ENCODE measurements around the gene LMO3.

LMO3 gene

DNA sequence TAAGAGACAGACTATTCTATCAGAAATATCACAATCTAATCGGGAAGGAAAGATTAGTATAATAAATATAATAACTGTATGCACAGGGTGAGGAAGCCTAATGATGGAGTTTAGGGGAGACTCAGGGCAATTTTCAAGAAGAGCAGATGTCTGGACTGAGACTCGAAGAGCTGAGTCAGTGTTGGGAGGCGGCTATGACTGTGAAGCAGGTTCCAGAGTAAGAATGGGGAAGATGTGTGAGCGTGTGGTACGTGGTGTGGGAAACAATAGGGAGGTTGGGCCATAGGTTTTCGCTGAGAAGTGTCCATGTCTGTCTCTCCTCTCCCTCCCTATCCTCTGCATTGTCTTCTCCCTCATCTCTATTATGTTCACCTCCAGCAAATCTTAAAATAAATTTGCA lies 85.6 kb downstream of the LMO3 start:
- Histone ChIP-seq H3K4me3 (ENCODE audit: low read length) (no peak overlapping the region), H3K36me3 (ENCODE audit: control insufficient read depth, insufficient read depth, low read length) (no peaks in the 10 kb centered on the region), H3K4me1 (ENCODE audit: control insufficient read depth, insufficient read depth, low read length) (no peaks in the 10 kb centered on the region), H3K9me3 (ENCODE audit: control insufficient read depth, insufficient read depth, low read length) (no peaks in the 10 kb centered on the region), H3K27me3 (ENCODE audit: control insufficient read depth, insufficient read depth, low read length) (no peaks in the 10 kb centered on the region), H3K27ac (ENCODE audit: low read length) (no peak overlapping the region)
- WGBS (ENCODE audit: insufficient coverage, insufficient read length): 100% methylated on average over 3 of the region's 6 CpGs
- DNase-seq (ENCODE audit: low read depth, low spot score): no peak

- H3K4me1 ChIP-seq (ENCODE audit: control insufficient read depth, insufficient read depth, low read length): no peaks in the 10 kb centered on the region
- no CpG with 5 or more reads among the region's 3 CpGs for WGBS (ENCODE audit: insufficient coverage, insufficient read length)
- no peaks in the 10 kb centered on the region for H3K36me3 ChIP-seq (ENCODE audit: control insufficient read depth, insufficient read depth, low read length)
- no peaks in the 10 kb centered on the region for H3K9me3 ChIP-seq (ENCODE audit: control insufficient read depth, insufficient read depth, low read length)
- no peak overlapping the region for H3K27ac ChIP-seq (ENCODE audit: low read length)
- H3K4me3 ChIP-seq (ENCODE audit: low read length): no peak overlapping the region
- DNase-seq (ENCODE audit: low read depth, low spot score): no peak
- no peaks in the 10 kb centered on the region for H3K27me3 ChIP-seq (ENCODE audit: control insufficient read depth, insufficient read depth, low read length)
These were observed 90.3 kb downstream of the LMO3 start for GRCh38 chr12:16515666-16516065.

- WGBS (ENCODE audit: insufficient coverage, insufficient read length): no CpG with 5 or more reads among the region's 15 CpGs
These were observed 92.7 kb downstream of the LMO3 start for GRCh38 chr12:16513231-16513630.

DNA sequence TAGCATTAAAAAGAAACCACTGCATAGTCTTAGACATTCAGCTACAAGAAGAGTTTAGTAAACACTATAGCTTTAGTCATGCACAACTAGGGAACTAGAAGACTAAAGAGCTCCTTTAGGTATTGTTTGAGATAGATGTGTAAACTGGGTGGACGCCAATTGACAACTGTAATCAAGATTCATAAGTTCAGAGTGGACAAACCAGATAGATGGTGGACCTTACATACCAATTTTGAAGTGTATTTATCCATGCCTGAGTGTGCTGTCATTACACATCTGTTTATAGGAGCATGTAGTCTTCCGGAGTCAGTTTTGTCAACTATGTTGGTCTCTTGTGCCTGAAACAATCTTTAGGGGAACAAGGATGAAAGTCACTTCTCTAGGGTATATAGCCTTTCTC lies 96.6 kb downstream of the LMO3 start:
- no CpG with 5 or more reads among the region's 2 CpGs for WGBS (ENCODE audit: insufficient coverage, insufficient read length)
- no peaks in the 10 kb centered on the region for H3K9me3 ChIP-seq (ENCODE audit: control insufficient read depth, insufficient read depth, low read length)
- H3K4me3 ChIP-seq (ENCODE audit: low read length): no peak overlapping the region
- no peaks in the 10 kb centered on the region for H3K27me3 ChIP-seq (ENCODE audit: control insufficient read depth, insufficient read depth, low read length)
- H3K36me3 ChIP-seq (ENCODE audit: control insufficient read depth, insufficient read depth, low read length): no peaks in the 10 kb centered on the region
- no peaks in the 10 kb centered on the region for H3K4me1 ChIP-seq (ENCODE audit: control insufficient read depth, insufficient read depth, low read length)
- DNase-seq (ENCODE audit: low read depth, low spot score): no peak
- no peak overlapping the region for H3K27ac ChIP-seq (ENCODE audit: low read length)

More at GRCh38 chr12:16513231-16513630, 92.7 kb downstream of the LMO3 start:
- Histone ChIP-seq H3K9me3 (ENCODE audit: control insufficient read depth, insufficient read depth, low read length) (no peaks in the 10 kb centered on the region), H3K27me3 (ENCODE audit: control insufficient read depth, insufficient read depth, low read length) (no peaks in the 10 kb centered on the region), H3K4me1 (ENCODE audit: control insufficient read depth, insufficient read depth, low read length) (no peaks in the 10 kb centered on the region), H3K4me3 (ENCODE audit: low read length) (no peak overlapping the region), H3K27ac (ENCODE audit: low read length) (no peak overlapping the region), H3K36me3 (ENCODE audit: control insufficient read depth, insufficient read depth, low read length) (no peaks in the 10 kb centered on the region)
- no peak for DNase-seq (ENCODE audit: low read depth, low spot score)

DNA sequence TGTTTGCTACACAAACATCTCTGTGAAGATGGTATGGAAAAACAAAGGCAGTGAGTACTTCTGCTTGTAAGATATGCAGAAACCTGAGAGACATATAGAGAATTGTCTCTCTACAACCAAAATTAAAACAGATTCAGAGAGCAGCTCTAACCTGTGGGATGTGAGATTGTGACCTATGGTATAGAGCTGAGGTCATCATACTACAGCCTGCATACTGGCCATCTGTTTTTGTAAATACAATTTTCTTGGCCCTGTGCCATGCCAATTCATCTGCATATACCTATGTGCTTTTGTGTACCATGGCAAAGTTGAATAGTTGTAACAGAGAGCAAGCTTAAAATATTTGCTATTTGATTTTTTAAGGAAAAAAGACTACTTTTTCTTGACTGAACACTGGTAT lies 99.6 kb downstream of the LMO3 start:
- DNase-seq (ENCODE audit: low read depth, low spot score): no peak
- no peak overlapping the region for H3K27ac ChIP-seq (ENCODE audit: low read length)
- H3K27me3 ChIP-seq (ENCODE audit: control insufficient read depth, insufficient read depth, low read length): no peaks in the 10 kb centered on the region

DNA sequence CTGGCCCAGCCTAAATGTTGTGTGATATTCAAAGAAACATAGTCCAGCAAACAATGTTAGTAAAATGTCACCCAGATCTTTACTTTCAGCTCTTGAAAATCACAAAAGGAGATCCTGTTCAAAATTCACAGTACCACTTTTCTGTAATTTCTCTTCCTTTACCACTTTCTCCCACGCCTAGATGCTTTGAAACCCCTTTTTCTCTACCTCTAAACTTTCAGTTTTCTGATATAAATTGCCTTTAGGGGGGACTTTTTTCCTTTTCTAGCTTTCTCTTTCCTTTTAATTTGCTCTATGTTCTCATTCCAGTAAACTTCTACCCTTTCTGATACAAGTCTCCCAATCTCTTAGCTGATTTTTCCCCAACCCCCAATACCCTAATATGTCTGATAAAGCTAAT lies 101.8 kb downstream of the LMO3 start:
- no peaks in the 10 kb centered on the region for H3K4me1 ChIP-seq (ENCODE audit: control insufficient read depth, insufficient read depth, low read length)
- H3K4me3 ChIP-seq (ENCODE audit: low read length): no peak overlapping the region
- no peaks in the 10 kb centered on the region for H3K27me3 ChIP-seq (ENCODE audit: control insufficient read depth, insufficient read depth, low read length)
- no peak overlapping the region for H3K27ac ChIP-seq (ENCODE audit: low read length)
- no peak for DNase-seq (ENCODE audit: low read depth, low spot score)
- 100% methylated on average over 1 of the region's 1 CpG for WGBS (ENCODE audit: insufficient coverage, insufficient read length)
- no peaks in the 10 kb centered on the region for H3K9me3 ChIP-seq (ENCODE audit: control insufficient read depth, insufficient read depth, low read length)
- no peaks in the 10 kb centered on the region for H3K36me3 ChIP-seq (ENCODE audit: control insufficient read depth, insufficient read depth, low read length)

More for the DNA sequence above, 99.6 kb downstream of the LMO3 start:
- Histone ChIP-seq H3K4me3 (ENCODE audit: low read length) (no peak overlapping the region), H3K36me3 (ENCODE audit: control insufficient read depth, insufficient read depth, low read length) (no peaks in the 10 kb centered on the region), H3K9me3 (ENCODE audit: control insufficient read depth, insufficient read depth, low read length) (no peaks in the 10 kb centered on the region), H3K4me1 (ENCODE audit: control insufficient read depth, insufficient read depth, low read length) (no peaks in the 10 kb centered on the region)

- Histone ChIP-seq H3K27ac (ENCODE audit: low read length) (no peak overlapping the region), H3K9me3 (ENCODE audit: control insufficient read depth, insufficient read depth, low read length) (no peaks in the 10 kb centered on the region), H3K4me1 (ENCODE audit: control insufficient read depth, insufficient read depth, low read length) (no peaks in the 10 kb centered on the region), H3K4me3 (ENCODE audit: low read length) (no peak overlapping the region), H3K27me3 (ENCODE audit: control insufficient read depth, insufficient read depth, low read length) (no peaks in the 10 kb centered on the region), H3K36me3 (ENCODE audit: control insufficient read depth, insufficient read depth, low read length) (no peaks in the 10 kb centered on the region)
- 100% methylated on average over 1 of the region's 7 CpGs for WGBS (ENCODE audit: insufficient coverage, insufficient read length)
- no peak for DNase-seq (ENCODE audit: low read depth, low spot score)
These were observed 106.4 kb downstream of the LMO3 start for GRCh38 chr12:16499611-16500010.
